Suprapubic skin (tissue), 4 donors: Measurements from ENCODE around the gene POLR2C.

ENCODE experiments used
- CTCF ChIP-seq, 2 donors: fragments of 200-600 bp in 1 of 2; fragments of 450-650 bp in 1 of 2; sonication (generic) in 1 of 2; IDR thresholded peaks; one replicate each; pipeline ENCODE4 v1.5.1; 2016 to 2019; ENCODE audit warnings: antibody characterized with exemption in 2 of 2, mild to moderate bottlenecking in 1 of 2, moderate library complexity in 1 of 2
- EP300 ChIP-seq: sonication (generic); formaldehyde crosslinking; IDR thresholded peaks from one replicate; pipeline ENCODE4 v1.6.1; 2017; ENCODE audit warnings: antibody characterized with exemption
- POLR2A ChIP-seq, 2 donors: fragments of 450-650 bp; IDR thresholded peaks; one replicate each; pipeline ENCODE4 v1.6.1; 2017; ENCODE audit warnings: antibody characterized with exemption in 2 of 2, mild to moderate bottlenecking in 2 of 2, moderate library complexity in 2 of 2
- POLR2AphosphoS5 ChIP-seq, 3 donors: sonication (generic); formaldehyde crosslinking; IDR thresholded peaks; one replicate each; pipeline ENCODE4 v1.6.1; 2017; ENCODE audit warnings: antibody characterized with exemption in 3 of 3

GRCh38 chr16:57445510-57445909 lies 17.0 kb upstream of the POLR2C start:
- TF ChIP-seq CTCF (IDR thresholded peaks at IDR 0.05) = no peak
- no peak for TF ChIP-seq POLR2A (IDR thresholded peaks at IDR 0.05)
- no peak for TF ChIP-seq POLR2AphosphoS5 (IDR thresholded peaks at IDR 0.05)
- no peak for TF ChIP-seq EP300
